ENCODE measurements around the gene UTS2B. TPM values are rescaled to one million over a fixed set of nuclear protein-coding genes. Genes with fewer than 3 reads are reported as not detected.

UTS2B gene
- total and polyA plus RNA-seq, 4 donors, result 0.10 to 0.76 TPM; not detected in 2

DNA sequence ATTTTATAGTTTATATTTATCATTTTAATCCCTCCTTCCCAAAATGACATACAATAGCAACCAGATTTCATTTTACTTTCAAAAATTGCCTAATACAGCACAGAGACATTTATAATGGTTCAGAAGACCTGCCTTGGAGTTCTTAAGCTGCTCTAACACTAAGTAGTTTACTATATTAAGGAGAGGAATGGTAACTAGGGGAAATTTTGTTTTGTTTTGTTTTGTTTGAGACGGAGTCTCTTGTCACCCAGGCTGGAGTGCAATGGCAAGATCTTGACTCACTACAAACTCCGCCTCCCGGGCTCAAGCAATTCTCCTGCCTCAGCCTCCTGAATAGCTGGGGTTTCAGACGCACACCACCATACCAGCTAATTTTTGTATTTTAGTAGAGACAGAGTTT is 23.9 kb downstream of the UTS2B start:
- WGBS, result 96% methylated on average over 4 of the region's 4 CpGs

More for the DNA sequence above, 23.9 kb downstream of the UTS2B start:
- Histone ChIP-seq H3K27me3 (ENCODE audit: control insufficient read depth in 4 of 4, insufficient read depth in 4 of 4, low read length in 3 of 4) (no peaks in the 10 kb centered on the region), H3K4me1 (ENCODE audit: control insufficient read depth in 4 of 4, insufficient read depth in 4 of 4, low read length in 3 of 4) (no peaks in the 10 kb centered on the region), H3K27ac (ENCODE audit: low read depth in 1 of 2, low read length in 2 of 2) (no peak overlapping the region), H3K9me3 (ENCODE audit: control insufficient read depth in 4 of 4, low read length in 3 of 4) (no peaks in the 10 kb centered on the region), H3K36me3 (ENCODE audit: control insufficient read depth in 4 of 4, insufficient read depth in 3 of 4, low read depth in 1 of 4, low read length in 3 of 4) (no peaks in the 10 kb centered on the region), H3K9ac (ENCODE audit: low read depth in 1 of 2, low read length in 2 of 2) (no peak overlapping the region), H3K4me3 (ENCODE audit: low read depth in 1 of 3, low read length in 3 of 3) (no peak overlapping the region)
- DNase-seq (ENCODE audit: low spot score), result no peak
- no peak for TF ChIP-seq MAX (IDR thresholded peaks at IDR 0.05)
- TF ChIP-seq GABPA (IDR thresholded peaks at IDR 0.05 in 1 of 2, conservative IDR thresholded peaks at IDR 0.05 in 1 of 2), result no peak
- TF ChIP-seq CTCF (IDR thresholded peaks at IDR 0.05; ENCODE audit: low read depth, low read length, missing input control), result no peak
- TF ChIP-seq, protein P1, sequence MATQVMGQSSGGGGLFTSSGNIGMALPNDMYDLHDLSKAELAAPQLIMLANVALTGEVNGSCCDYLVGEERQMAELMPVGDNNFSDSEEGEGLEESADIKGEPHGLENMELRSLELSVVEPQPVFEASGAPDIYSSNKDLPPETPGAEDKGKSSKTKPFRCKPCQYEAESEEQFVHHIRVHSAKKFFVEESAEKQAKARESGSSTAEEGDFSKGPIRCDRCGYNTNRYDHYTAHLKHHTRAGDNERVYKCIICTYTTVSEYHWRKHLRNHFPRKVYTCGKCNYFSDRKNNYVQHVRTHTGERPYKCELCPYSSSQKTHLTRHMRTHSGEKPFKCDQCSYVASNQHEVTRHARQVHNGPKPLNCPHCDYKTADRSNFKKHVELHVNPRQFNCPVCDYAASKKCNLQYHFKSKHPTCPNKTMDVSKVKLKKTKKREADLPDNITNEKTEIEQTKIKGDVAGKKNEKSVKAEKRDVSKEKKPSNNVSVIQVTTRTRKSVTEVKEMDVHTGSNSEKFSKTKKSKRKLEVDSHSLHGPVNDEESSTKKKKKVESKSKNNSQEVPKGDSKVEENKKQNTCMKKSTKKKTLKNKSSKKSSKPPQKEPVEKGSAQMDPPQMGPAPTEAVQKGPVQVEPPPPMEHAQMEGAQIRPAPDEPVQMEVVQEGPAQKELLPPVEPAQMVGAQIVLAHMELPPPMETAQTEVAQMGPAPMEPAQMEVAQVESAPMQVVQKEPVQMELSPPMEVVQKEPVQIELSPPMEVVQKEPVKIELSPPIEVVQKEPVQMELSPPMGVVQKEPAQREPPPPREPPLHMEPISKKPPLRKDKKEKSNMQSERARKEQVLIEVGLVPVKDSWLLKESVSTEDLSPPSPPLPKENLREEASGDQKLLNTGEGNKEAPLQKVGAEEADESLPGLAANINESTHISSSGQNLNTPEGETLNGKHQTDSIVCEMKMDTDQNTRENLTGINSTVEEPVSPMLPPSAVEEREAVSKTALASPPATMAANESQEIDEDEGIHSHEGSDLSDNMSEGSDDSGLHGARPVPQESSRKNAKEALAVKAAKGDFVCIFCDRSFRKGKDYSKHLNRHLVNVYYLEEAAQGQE (IDR thresholded peaks at IDR 0.05), result no peak
- TF ChIP-seq YY1 (IDR thresholded peaks at IDR 0.05), result no peak
- TF ChIP-seq NR2F2 (IDR thresholded peaks at IDR 0.05), result no peak
- no peak for TF ChIP-seq ATF3 (IDR thresholded peaks at IDR 0.05)
- no peak for TF ChIP-seq TAF1 (conservative IDR thresholded peaks at IDR 0.05)
- TF ChIP-seq, protein P2, sequence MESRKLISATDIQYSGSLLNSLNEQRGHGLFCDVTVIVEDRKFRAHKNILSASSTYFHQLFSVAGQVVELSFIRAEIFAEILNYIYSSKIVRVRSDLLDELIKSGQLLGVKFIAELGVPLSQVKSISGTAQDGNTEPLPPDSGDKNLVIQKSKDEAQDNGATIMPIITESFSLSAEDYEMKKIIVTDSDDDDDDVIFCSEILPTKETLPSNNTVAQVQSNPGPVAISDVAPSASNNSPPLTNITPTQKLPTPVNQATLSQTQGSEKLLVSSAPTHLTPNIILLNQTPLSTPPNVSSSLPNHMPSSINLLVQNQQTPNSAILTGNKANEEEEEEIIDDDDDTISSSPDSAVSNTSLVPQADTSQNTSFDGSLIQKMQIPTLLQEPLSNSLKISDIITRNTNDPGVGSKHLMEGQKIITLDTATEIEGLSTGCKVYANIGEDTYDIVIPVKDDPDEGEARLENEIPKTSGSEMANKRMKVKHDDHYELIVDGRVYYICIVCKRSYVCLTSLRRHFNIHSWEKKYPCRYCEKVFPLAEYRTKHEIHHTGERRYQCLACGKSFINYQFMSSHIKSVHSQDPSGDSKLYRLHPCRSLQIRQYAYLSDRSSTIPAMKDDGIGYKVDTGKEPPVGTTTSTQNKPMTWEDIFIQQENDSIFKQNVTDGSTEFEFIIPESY (IDR thresholded peaks at IDR 0.05), result no peak
- no peak for TF ChIP-seq JUND (IDR thresholded peaks at IDR 0.05)
- no peak for TF ChIP-seq FOXA2 (IDR thresholded peaks at IDR 0.05)

All from liver (tissue), 9 donors.